T-helper 17 cell (primary cell): ENCODE data around the gene YIPF5. TPM values are rescaled to one million over a fixed set of nuclear protein-coding genes. Genes with fewer than 3 reads are reported as not detected.

Source experiments
- ATAC-seq: fragments of 150-1000 bp; cut with Tn5 transposase; 2 replicates; pipeline ENCODE4 v1.10.0; 2021; ENCODE audit warnings: mild to moderate bottlenecking, moderate library complexity
- DNase-seq, 3 donors: peaks; one replicate each; pipeline versions ENCODE4 v3.0.0 to v3.0.0-alpha.2; 2020 to 2021
- H3K9me3 ChIP-seq: one replicate; pipeline ENCODE4 v1.7.0; 2013; ENCODE audit warnings: low read length, mild to moderate bottlenecking; ENCODE audit not compliant: control insufficient read depth, poor library complexity, severe bottlenecking
- H3K27ac Mint-ChIP-seq: one replicate; pipeline ENCODE4 v1.8.0; 2022; ENCODE audit warnings: mild to moderate bottlenecking, moderate library complexity, mixed read lengths
- H3K27me3 Mint-ChIP-seq: one replicate; pipeline ENCODE4 v1.8.0; 2022; ENCODE audit warnings: mixed read lengths
- H3K36me3 Mint-ChIP-seq: one replicate; pipeline ENCODE4 v1.8.0; 2022; ENCODE audit warnings: low read depth, mixed read lengths
- H3K4me1 Mint-ChIP-seq: one replicate; pipeline ENCODE4 v1.8.0; 2022; ENCODE audit warnings: mild to moderate bottlenecking, mixed read lengths
- H3K4me3 Mint-ChIP-seq: one replicate; pipeline ENCODE4 v1.8.0; 2022; ENCODE audit warnings: mild to moderate bottlenecking, moderate library complexity, mixed read lengths
- total RNA-seq, 4 donors: library from RNA in 2 of 4; stranded (reverse) in 2 of 4; gene quantifications; one replicate each; pipeline ENCODE4 v1.2.3 and lab custom pipeline; 2022 to 2026

The YIPF5 gene
- total RNA-seq (10 to 100 TPM; 40.3 to 46.6 TPM), total RNA-seq (lab: John Stamatoyannopoulos, UW) (46.6 to 92.4 reads per million in 2 donors)

DNA sequence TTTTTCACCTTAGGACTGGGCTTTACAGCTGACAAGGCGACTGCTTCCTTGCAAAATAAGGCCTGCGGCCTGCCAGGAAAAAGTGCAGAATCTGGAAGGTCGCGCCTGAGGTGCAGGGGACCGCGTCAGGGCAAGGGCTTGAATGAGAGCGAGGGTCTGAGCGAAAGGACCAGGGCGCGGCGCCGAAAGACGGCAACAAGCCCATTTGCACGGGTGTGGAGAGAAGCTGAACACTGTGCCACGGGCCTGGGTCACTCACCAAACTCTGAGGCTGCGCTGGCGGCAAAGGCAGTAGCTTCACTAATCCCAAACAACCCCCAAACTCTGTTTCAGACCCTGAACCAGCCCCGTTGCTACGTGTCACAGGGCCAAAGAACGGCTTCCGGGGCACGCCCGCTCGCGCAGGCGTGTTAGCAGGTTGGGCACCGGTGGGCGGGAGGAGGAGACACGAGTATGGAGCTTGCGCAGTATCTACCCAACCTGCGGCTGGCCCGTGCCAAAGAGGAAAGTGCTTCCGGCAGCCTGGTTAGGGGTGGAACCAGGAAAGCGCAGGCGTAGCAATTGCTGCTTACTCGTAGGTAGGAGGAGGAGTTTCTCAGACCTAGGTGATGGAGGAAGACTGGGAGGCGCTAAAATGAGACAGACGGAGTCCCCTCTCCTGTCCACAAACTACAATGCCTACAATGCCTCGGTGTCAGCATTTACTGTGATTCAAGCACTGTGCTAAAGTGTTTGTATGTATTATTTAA, at the start of gene YIPF5, which contains the start of gene KCTD16:
Gene YIPF5, minus strand, starts transcription at position 384 of the 749 bp plus-strand sequence. CDS start 704 bp downstream, outside the sequence.
Gene KCTD16, plus strand, starts transcription at position 598 of the 749 bp plus-strand sequence.
- Mint-ChIP-seq H3K36me3 (peaks cover 2% of the 10 kb centered on the region), H3K27ac (peak within 1 kb of the TSS; percentile 98), H3K4me3 (peak within 1 kb of the TSS; percentile 98), H3K4me1 (peaks cover 25% of the 10 kb centered on the region), H3K27me3 (no peaks in the 10 kb centered on the region)
- ATAC-seq (peak; percentile 97), DNase-seq (peak; percentile 89 to 96 (median 95))
- no peaks in the 10 kb centered on the region for H3K9me3 ChIP-seq

DNA sequence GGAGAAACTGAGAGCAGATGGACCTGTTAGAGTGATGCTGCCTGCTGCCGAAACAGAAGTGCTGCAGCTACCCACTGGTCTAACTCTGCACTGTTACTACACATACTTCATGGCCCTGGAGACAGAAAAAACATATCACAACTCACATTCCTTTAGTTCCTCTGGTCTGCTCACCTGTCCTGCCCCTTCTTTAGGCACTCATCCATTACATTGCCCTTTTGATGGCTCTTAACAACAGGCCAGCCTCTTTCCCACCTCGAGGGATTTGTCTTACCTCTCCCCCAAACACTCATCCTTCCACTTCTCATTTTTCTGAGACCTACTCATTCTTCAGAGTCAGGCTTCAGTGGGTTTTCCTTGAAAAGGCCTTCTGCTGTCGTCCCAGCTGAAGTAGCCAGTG, 49.4 kb upstream of the YIPF5 start:
- no peak overlapping the region for H3K4me3 Mint-ChIP-seq
- H3K9me3 ChIP-seq = no peaks in the 10 kb centered on the region
- H3K4me1 Mint-ChIP-seq = no peaks in the 10 kb centered on the region
- H3K36me3 Mint-ChIP-seq = no peaks in the 10 kb centered on the region
- DNase-seq = no peak
- H3K27me3 Mint-ChIP-seq = peaks cover 39% of the 10 kb centered on the region
- no peak for ATAC-seq
- H3K27ac Mint-ChIP-seq = no peak overlapping the region

DNA sequence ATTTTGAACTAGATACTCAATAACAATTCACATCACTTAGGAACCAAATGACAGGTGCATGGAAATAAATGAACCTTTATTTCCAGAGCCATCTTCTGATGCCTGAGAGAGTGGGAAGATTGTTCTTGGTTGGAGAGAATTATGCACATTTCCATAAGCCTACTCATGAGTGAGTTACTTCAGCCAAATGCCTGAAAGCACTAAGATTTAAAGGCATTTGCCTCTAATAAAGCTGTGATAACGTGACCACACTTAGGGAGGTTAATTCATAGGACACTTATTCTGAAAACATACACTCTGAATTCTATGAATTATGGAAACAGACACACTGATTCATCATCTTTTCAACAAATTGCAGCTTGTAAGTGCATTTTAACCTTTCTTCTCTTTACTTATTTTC, 40.2 kb upstream of the YIPF5 start:
- Mint-ChIP-seq H3K27me3 (peaks cover 87% of the 10 kb centered on the region), H3K4me3 (no peak overlapping the region), H3K27ac (no peak overlapping the region), H3K4me1 (peaks cover 3% of the 10 kb centered on the region), H3K36me3 (peaks cover 5% of the 10 kb centered on the region)
- H3K9me3 ChIP-seq = no peaks in the 10 kb centered on the region
- DNase-seq (no peak), ATAC-seq (no peak)

DNA sequence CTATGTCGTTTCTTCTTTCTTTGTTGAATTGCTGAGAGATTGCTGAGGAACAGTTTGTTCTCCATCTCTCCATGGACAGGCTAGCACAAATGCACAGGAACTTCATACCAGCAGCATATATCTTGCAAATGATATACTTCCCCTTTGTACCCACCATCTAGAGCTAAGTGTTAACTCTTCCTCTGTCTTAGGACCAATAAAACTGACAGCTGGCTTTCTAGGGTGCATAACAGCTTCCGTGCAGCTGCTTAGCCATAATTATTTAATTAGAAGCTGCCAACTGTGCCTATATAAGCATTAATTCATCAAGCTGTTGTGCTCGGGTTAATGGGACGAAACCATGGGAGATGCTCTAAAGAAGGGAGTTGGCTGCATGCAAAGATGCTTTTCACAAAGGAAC, 38.9 kb upstream of the YIPF5 start:
- no peak for DNase-seq
- no peak for ATAC-seq
- H3K4me3 Mint-ChIP-seq = no peak overlapping the region
- peaks cover 87% of the 10 kb centered on the region for H3K27me3 Mint-ChIP-seq
- H3K9me3 ChIP-seq = no peaks in the 10 kb centered on the region
- H3K4me1 Mint-ChIP-seq = peaks cover 10% of the 10 kb centered on the region
- no peak overlapping the region for H3K27ac Mint-ChIP-seq
- H3K36me3 Mint-ChIP-seq = peaks cover 7% of the 10 kb centered on the region

DNA sequence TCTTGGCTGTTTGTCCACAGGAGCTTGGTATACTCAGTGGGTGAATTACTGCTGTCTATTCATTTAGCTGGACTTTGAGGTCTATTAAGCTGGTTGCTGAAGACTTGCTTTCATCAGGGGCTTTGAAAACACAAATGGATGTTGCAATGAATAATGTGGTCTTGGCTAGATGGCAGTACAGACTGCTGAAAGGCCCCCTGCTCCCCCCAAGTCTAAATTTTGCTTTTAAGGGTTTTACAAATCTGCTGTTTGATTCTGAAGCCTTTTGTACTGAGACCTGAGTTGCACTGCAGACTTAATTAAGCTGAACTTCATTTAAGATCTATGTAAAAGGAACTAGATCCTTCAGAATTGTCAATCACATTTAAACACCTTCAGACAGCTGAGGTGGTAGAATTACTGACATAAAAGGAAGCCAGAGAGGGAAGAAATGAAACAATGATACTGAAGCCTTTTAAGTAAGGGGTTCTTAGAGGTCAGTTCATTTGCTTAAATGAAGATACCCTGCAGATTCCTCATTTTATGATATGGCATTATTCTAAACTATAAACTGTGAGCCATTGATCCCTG, 37.5 kb upstream of the YIPF5 start:
- Mint-ChIP-seq H3K27ac (no peak overlapping the region), H3K4me3 (no peak overlapping the region), H3K36me3 (peaks cover 3% of the 10 kb centered on the region), H3K4me1 (peaks cover 7% of the 10 kb centered on the region), H3K27me3 (peaks cover 85% of the 10 kb centered on the region)
- ATAC-seq = no peak
- no peaks in the 10 kb centered on the region for H3K9me3 ChIP-seq
- no peak for DNase-seq

DNA sequence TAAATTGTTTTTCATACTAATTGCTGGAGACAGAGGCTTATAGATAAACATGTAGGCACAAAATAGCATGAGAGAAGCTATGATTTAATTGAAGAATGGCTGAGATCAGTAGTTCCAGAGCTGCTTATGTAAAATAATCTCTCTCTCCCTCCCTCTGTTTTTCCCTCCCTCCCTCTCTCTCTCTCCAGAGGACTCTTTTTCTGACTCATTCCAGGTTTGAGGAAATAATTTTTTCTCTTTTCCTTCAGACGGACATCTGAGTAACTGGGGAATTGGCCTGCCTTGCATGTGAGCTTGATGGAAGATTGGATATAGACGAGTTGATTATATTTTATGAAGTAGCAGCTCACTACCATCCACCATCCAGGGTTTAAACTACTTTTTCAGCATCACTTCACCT, 35.7 kb upstream of the YIPF5 start:
- Mint-ChIP-seq H3K36me3 (peaks cover 3% of the 10 kb centered on the region), H3K4me1 (peaks cover 7% of the 10 kb centered on the region), H3K27ac (no peak overlapping the region), H3K4me3 (no peak overlapping the region), H3K27me3 (peaks cover 89% of the 10 kb centered on the region)
- no peak for ATAC-seq
- H3K9me3 ChIP-seq = no peaks in the 10 kb centered on the region
- DNase-seq = no peak

DNA sequence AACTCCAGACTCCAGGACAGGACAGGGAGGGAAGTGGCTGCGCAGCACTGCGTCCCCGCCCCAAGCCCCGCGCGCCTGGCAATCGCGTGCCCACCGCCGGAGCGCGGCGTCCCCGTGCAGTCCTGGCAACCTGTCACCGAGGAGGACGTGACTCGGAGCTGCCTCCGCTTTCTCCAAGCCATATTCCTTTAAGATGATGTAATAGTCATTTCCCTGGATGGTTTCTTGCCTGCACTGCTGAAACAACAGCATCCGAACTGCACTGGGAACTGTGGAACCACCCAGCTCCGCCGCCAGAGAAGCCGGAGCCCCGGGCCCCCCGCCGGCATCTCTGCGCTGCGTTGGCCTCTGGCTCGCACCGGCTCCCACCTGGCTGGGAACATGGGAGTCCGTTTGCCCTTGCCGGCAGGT, 34.7 kb upstream of the YIPF5 start:
- ATAC-seq = no peak
- no peak for DNase-seq
- Mint-ChIP-seq H3K4me1 (peaks cover 7% of the 10 kb centered on the region), H3K27me3 (peaks cover 83% of the 10 kb centered on the region), H3K36me3 (peaks cover 3% of the 10 kb centered on the region), H3K4me3 (no peak overlapping the region), H3K27ac (no peak overlapping the region)
- H3K9me3 ChIP-seq = no peaks in the 10 kb centered on the region

DNA sequence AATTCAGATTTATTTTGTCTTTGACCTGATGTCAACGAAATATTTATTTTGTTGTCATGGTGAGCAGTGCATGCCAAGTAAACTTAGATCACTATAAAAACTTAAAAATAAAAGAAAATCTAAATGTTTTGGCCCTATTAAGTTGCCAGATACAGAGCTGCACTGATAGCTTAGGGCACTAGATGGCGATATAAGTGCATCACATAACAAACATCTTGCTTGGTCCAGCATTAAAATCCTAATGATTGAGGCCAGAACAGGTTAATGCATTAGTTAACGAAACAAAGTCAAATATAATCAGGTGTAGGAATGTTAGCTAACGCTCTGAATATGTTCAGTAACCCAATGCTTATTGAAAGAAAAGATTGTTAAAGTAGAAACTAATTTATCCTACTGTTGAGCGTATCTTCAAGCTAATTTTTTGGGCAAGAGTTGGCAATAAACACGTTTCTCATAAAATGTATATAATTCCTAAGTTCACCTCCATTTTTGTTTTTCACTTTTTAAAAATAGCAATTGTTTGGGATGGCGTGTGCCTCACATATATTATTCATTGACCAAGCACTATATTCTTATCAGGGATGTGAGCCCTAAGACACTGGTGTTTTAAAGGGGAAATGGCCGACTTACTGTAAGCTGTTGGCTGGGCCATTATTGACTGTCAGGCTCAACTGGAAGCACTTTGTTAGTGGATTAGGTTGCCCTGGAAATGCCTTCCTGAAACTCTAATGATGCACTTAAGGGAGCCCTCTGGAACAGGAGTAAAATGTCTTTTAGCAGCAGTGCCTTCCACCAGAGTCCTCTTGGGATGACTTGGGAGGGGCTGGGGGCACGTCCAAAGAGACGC, 33.5 kb upstream of the YIPF5 start:
- no peak overlapping the region for H3K27ac Mint-ChIP-seq
- peak; percentile 77 for ATAC-seq
- H3K27me3 Mint-ChIP-seq = peaks cover 71% of the 10 kb centered on the region
- H3K9me3 ChIP-seq = no peaks in the 10 kb centered on the region
- H3K4me3 Mint-ChIP-seq = no peak overlapping the region
- H3K36me3 Mint-ChIP-seq = peaks cover 5% of the 10 kb centered on the region
- peaks cover 7% of the 10 kb centered on the region for H3K4me1 Mint-ChIP-seq
- no peak for DNase-seq

DNA sequence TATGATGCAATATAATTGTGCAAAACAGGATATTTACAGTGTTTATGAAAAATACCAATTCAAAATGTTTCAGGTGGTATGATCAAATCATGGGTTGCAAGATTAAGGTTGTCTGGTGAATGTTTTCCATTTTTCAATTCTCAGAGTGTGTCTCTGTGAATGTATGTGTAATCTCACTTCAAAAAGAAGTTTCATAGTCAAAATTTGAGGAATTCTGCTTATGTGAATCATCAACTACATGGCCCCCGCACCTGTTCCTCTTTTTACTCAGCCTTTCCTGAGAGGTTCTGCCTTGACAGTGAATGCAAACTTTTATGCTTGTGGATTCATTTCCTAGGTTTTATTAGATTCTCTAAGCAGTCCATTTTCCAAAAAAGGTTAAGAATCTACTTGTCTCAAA, 32.3 kb upstream of the YIPF5 start:
- peaks cover 5% of the 10 kb centered on the region for H3K36me3 Mint-ChIP-seq
- no peak for DNase-seq
- no peaks in the 10 kb centered on the region for H3K9me3 ChIP-seq
- no peak overlapping the region for H3K27ac Mint-ChIP-seq
- no peak overlapping the region for H3K4me3 Mint-ChIP-seq
- no peak for ATAC-seq
- H3K27me3 Mint-ChIP-seq = peaks cover 69% of the 10 kb centered on the region
- peaks cover 7% of the 10 kb centered on the region for H3K4me1 Mint-ChIP-seq

DNA sequence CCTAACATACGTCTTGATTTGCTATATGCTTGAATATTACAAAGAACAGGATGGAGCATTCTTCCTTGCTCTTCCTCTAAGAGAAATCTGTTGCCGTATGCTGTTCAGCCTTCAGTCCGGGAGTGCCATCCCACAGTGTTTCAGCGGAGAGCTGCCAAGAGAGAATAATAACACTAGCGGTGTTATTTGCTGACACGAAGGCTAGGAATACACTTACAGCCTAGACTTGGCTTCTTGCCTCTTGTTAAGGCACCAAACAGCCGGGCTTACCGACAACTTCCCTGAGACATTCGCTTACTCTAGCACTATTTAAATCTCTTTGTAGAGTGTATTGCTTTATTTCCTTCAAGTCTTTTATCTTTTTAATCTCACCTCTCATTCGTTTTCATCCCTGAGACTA, 31.6 kb upstream of the YIPF5 start:
- Mint-ChIP-seq H3K27ac (no peak overlapping the region), H3K4me1 (peaks cover 7% of the 10 kb centered on the region), H3K4me3 (no peak overlapping the region), H3K27me3 (peaks cover 63% of the 10 kb centered on the region), H3K36me3 (peaks cover 5% of the 10 kb centered on the region)
- no peaks in the 10 kb centered on the region for H3K9me3 ChIP-seq
- no peak for DNase-seq
- no peak for ATAC-seq

DNA sequence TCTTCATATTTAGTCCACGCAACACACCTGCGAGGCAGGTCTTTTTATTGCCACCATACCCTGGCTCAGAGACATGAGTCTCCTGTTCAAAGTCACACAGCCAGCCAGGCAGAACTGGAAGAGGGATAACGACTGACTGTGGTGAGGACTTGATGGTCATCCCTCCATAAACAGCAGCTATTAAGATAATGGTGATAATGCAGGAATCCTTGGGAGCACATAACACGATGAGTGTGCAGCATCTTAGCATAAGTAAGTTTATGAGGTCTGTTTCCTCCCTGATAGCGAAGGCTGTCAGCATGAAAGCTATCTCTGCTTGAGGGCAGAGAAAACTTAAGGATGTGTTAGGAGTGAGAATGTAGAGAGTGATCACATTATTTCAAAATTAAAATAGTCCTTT, 31.1 kb upstream of the YIPF5 start:
- peaks cover 5% of the 10 kb centered on the region for H3K36me3 Mint-ChIP-seq
- peaks cover 58% of the 10 kb centered on the region for H3K27me3 Mint-ChIP-seq
- H3K9me3 ChIP-seq = no peaks in the 10 kb centered on the region
- H3K4me3 Mint-ChIP-seq = no peak overlapping the region
- H3K27ac Mint-ChIP-seq = no peak overlapping the region
- ATAC-seq (no peak), DNase-seq (no peak)
- peaks cover 7% of the 10 kb centered on the region for H3K4me1 Mint-ChIP-seq

DNA sequence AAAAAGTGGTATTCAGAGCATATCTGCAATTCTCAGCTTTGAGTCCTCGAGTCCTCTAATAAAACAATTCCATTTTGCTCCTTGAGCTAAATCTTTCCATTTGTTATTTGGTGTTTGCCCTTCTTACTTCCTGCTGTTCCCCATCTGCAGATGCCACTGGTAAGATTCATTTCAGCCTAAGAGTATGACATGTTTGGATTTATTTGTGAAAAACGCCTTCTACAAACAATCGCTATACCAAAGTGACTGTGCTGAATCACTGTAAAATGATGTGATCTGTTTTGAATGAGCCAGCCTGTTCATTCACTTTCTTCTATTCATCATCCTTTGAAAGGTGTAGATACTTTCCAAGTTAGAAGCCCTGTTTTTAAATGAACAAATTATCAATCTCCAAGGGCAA, 27.9 kb upstream of the YIPF5 start:
- H3K36me3 Mint-ChIP-seq = peaks cover 2% of the 10 kb centered on the region
- H3K4me3 Mint-ChIP-seq = no peak overlapping the region
- H3K27me3 Mint-ChIP-seq = peaks cover 26% of the 10 kb centered on the region
- no peak overlapping the region for H3K27ac Mint-ChIP-seq
- DNase-seq (no peak), ATAC-seq (no peak)
- H3K9me3 ChIP-seq = no peaks in the 10 kb centered on the region
- H3K4me1 Mint-ChIP-seq = no peaks in the 10 kb centered on the region

DNA sequence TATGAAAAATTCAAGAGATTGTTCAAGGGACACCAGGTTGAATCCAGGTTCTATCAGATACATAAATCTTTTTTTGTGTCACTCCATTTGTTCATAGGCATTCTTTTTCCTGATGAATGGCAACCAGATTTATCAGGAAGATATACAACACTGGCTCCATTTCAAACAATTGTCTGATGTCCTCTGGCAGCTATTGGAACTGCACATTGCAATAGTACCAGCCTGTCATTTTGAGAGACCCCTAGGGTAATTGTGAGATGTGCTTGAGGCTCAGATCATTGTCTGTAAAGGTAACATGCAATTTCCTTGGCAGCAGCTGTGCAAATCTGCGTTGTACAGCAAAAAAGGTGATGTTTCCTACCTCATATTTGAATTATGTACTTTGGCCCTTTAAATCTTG, 26.2 kb upstream of the YIPF5 start:
- DNase-seq (no peak), ATAC-seq (no peak)
- Mint-ChIP-seq H3K27me3 (peaks cover 13% of the 10 kb centered on the region), H3K4me1 (peaks cover under 1% of the 10 kb centered on the region), H3K36me3 (peaks cover 2% of the 10 kb centered on the region), H3K4me3 (no peak overlapping the region), H3K27ac (no peak overlapping the region)
- H3K9me3 ChIP-seq = no peaks in the 10 kb centered on the region
